HEK293 (cell line): ENCODE data around the gene VPS33A.

Source experiments
- CTCF ChIA-PET: fragments of 350-600 bp; formaldehyde crosslinking; extraction: SDS; loops from one replicate; lab custom pipeline; 2021; ENCODE audit warnings: antibody characterized with exemption; lab: Yijun Ruan, JAX
- POLR2A ChIA-PET: fragments of 300-600 bp; formaldehyde crosslinking; extraction: SDS; loops from one replicate; lab custom pipeline; 2020; ENCODE audit warnings: antibody characterized with exemption, inconsistent platforms; lab: Yijun Ruan, JAX
- H3K27ac ChIP-seq: fragments of 200-500 bp; sonication (Bioruptor generic); 2 replicates; pipeline ENCODE4 v1.5.1; 2014; ENCODE audit warnings: low read depth, low read length, control low read depth, inconsistent platforms; ENCODE audit errors: extremely low read depth
- H3K36me3 ChIP-seq, 2 experiments: fragments of 200-500 bp in 1 of 2; sonication (Bioruptor generic) in 1 of 2; 1 replicate in 1 of 2; 2 replicates in 1 of 2; pipeline ENCODE4 v1.5.1; 2014 to 2017; ENCODE audit warnings: inconsistent platforms in 2 of 2, low read length in 2 of 2; ENCODE audit not compliant: control insufficient read depth in 2 of 2, insufficient read depth in 1 of 2
- H3K4me1 ChIP-seq: fragments of 200-500 bp; sonication (Bioruptor generic); 2 replicates; pipeline ENCODE4 v1.5.1; 2014; ENCODE audit warnings: mild to moderate bottlenecking, low read length, inconsistent platforms; ENCODE audit not compliant: control insufficient read depth, insufficient read depth
- H3K4me3 ChIP-seq: 2 replicates; pipeline ENCODE4 v1.5.1; 2011; ENCODE audit warnings: low read depth, mild to moderate bottlenecking, control low read depth, low read length, moderate library complexity
- H3K9me3 ChIP-seq: fragments of 200-500 bp; sonication (Bioruptor generic); 2 replicates; pipeline ENCODE4 v1.5.1; 2014; ENCODE audit warnings: low read depth, low read length, inconsistent platforms; ENCODE audit not compliant: control insufficient read depth, insufficient read depth
- KLF1 ChIP-seq: fragments of 450-650 bp; formaldehyde crosslinking; IDR thresholded peaks from 2 replicates; pipeline ENCODE4 v1.5.1; 2016; ENCODE audit warnings: missing biosample characterization, missing genetic modification characterization
- SCRT2 ChIP-seq: fragments of 450-650 bp; formaldehyde crosslinking; IDR thresholded peaks from 2 replicates; pipeline ENCODE4 v1.5.1; 2016; ENCODE audit warnings: missing biosample characterization, missing genetic modification characterization
- SETDB1 ChIP-seq: IDR thresholded peaks from one replicate; pipeline ENCODE4 v1.6.1; 2017; ENCODE audit warnings: mild to moderate bottlenecking, low read length, moderate library complexity, mixed read lengths; ENCODE audit not compliant: insufficient read length
- SP3 ChIP-seq: fragments of 450-650 bp; formaldehyde crosslinking; IDR thresholded peaks from 2 replicates; pipeline ENCODE4 v1.5.1; 2016; ENCODE audit warnings: missing biosample characterization, missing genetic modification characterization
- ZNF112 ChIP-seq: fragments of 450-650 bp; formaldehyde crosslinking; IDR thresholded peaks from 2 replicates; pipeline ENCODE4 v1.5.0; 2017; ENCODE audit warnings: missing biosample characterization, missing genetic modification characterization
- ZNF121 ChIP-seq: fragments of 450-650 bp; formaldehyde crosslinking; IDR thresholded peaks from 2 replicates; pipeline ENCODE4 v1.5.1; 2016; ENCODE audit warnings: missing biosample characterization, missing genetic modification characterization
- ZNF19 ChIP-seq: fragments of 450-650 bp; formaldehyde crosslinking; IDR thresholded peaks from 2 replicates; pipeline ENCODE4; 2016; ENCODE audit warnings: missing biosample characterization, missing genetic modification characterization, low read depth
- ZNF239 ChIP-seq: fragments of 450-650 bp; formaldehyde crosslinking; IDR thresholded peaks from 2 replicates; pipeline ENCODE4 v1.5.1; 2016; ENCODE audit warnings: missing biosample characterization, missing genetic modification characterization
- ZNF302 ChIP-seq: fragments of 450-650 bp; formaldehyde crosslinking; IDR thresholded peaks from 2 replicates; pipeline ENCODE4 v1.5.1; 2016; ENCODE audit warnings: missing biosample characterization, missing genetic modification characterization, low read depth
- ZNF366 ChIP-seq: fragments of 450-650 bp; formaldehyde crosslinking; conservative IDR thresholded peaks from 2 replicates; pipeline ENCODE4 v1.5.1; 2016; ENCODE audit warnings: missing biosample characterization, missing genetic modification characterization
- ZNF426 ChIP-seq: fragments of 450-650 bp; formaldehyde crosslinking; IDR thresholded peaks from 2 replicates; pipeline ENCODE4 v1.5.1; 2017; ENCODE audit warnings: missing biosample characterization, missing genetic modification characterization, mild to moderate bottlenecking, inconsistent platforms, moderate library complexity
- ZNF501 ChIP-seq: fragments of 450-650 bp; formaldehyde crosslinking; IDR thresholded peaks from 2 replicates; pipeline ENCODE4 v1.5.1; 2016; ENCODE audit warnings: missing biosample characterization, missing genetic modification characterization
- ZNF521 ChIP-seq: fragments of 450-650 bp; formaldehyde crosslinking; IDR thresholded peaks from 2 replicates; pipeline ENCODE4 v1.5.1; 2017; ENCODE audit warnings: missing biosample characterization, mild to moderate bottlenecking, missing genetic modification characterization
- ZNF544 ChIP-seq: fragments of 450-650 bp; formaldehyde crosslinking; IDR thresholded peaks from 2 replicates; pipeline ENCODE4 v1.5.0; 2017; ENCODE audit warnings: missing biosample characterization, missing genetic modification characterization
- ZNF571 ChIP-seq: fragments of 450-650 bp; formaldehyde crosslinking; IDR thresholded peaks from 2 replicates; pipeline ENCODE4 v1.5.0; 2017; ENCODE audit warnings: missing biosample characterization, missing genetic modification characterization
- ZNF596 ChIP-seq: fragments of 450-650 bp; IDR thresholded peaks from 2 replicates; pipeline ENCODE4 v1.5.0; 2018; ENCODE audit warnings: missing biosample characterization, mild to moderate bottlenecking, missing genetic modification characterization, moderate library complexity
- ZNF600 ChIP-seq: fragments of 450-650 bp; formaldehyde crosslinking; IDR thresholded peaks from 2 replicates; pipeline ENCODE4 v1.5.1; 2016; ENCODE audit warnings: missing biosample characterization, missing genetic modification characterization
- ZNF664 ChIP-seq: fragments of 450-650 bp; formaldehyde crosslinking; IDR thresholded peaks from 2 replicates; pipeline ENCODE4 v1.5.1; 2016; ENCODE audit warnings: missing biosample characterization, missing genetic modification characterization
- ZNF677 ChIP-seq: fragments of 450-650 bp; IDR thresholded peaks from 2 replicates; pipeline ENCODE4 v1.5.0; 2018; ENCODE audit warnings: missing biosample characterization, mild to moderate bottlenecking, missing genetic modification characterization, moderate library complexity
- ZNF776 ChIP-seq: fragments of 450-650 bp; formaldehyde crosslinking; IDR thresholded peaks from 2 replicates; pipeline ENCODE4 v1.5.0; 2017; ENCODE audit warnings: missing biosample characterization, missing genetic modification characterization, borderline replicate concordance
- ZNF837 ChIP-seq: fragments of 450-650 bp; formaldehyde crosslinking; IDR thresholded peaks from 2 replicates; pipeline ENCODE4 v1.5.1; 2016; ENCODE audit warnings: missing biosample characterization, missing genetic modification characterization
- TF ChIP-seq, protein P1 (sequence below): fragments of 450-650 bp; formaldehyde crosslinking; conservative IDR thresholded peaks from 2 replicates; pipeline ENCODE4 v1.5.1; 2016; ENCODE audit warnings: low read depth, missing biosample characterization, missing genetic modification characterization
- TF ChIP-seq, protein P2 (sequence below): fragments of 450-650 bp; formaldehyde crosslinking; IDR thresholded peaks from 2 replicates; pipeline ENCODE4 v1.5.1; 2016; ENCODE audit warnings: missing biosample characterization, missing genetic modification characterization
- TF ChIP-seq, protein P3 (sequence below): fragments of 450-650 bp; formaldehyde crosslinking; IDR thresholded peaks from 2 replicates; pipeline ENCODE4 v1.5.1; 2016; ENCODE audit warnings: missing biosample characterization, missing genetic modification characterization
- TF ChIP-seq, protein P4 (sequence below): fragments of 450-650 bp; formaldehyde crosslinking; IDR thresholded peaks from 2 replicates; pipeline ENCODE4 v1.5.1; 2016; ENCODE audit warnings: missing biosample characterization, missing genetic modification characterization

VPS33A gene

DNA sequence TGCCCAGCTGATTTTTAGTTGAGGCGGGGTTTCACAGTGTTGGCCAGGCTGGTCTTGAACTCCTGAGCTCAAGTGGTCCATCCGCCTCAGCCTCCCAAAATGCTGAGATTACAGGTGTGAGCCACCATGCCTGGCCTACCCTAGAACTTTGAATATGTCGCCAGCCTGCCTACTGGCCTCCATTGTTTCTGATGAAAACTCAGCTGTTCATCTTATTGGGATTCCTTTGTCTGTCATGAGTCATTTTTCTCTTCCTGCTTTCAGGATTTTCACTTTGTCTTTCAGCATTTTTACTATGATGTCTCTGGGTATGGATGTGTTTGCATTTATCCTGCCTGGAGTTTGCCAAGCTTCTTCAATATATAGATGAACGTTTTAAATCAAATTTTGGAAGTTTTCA, 70.9 kb downstream of the VPS33A start:
- Histone ChIP-seq H3K4me1 (no peaks in the 10 kb centered on the region), H3K27ac (no peak overlapping the region), H3K4me3 (no peak overlapping the region), H3K36me3 (no peaks in the 10 kb centered on the region), H3K9me3 (no peaks in the 10 kb centered on the region)
- ChIA-PET POLR2A (no interaction called here), CTCF (interaction anchor here (0.6 to 1.0 kb wide), 3 partner anchors 72 to 160 kb away, joined by 3 to 4 read pairs (median 3); no protein-coding TSS in a partner anchor)
- TF ChIP-seq ZNF501 (tag by site-specific recombination): no peak
- 0 out of 2 replicates have a peak, but pooled peaks have one; percentile 23 for TF ChIP-seq ZNF677
- peak; percentile 22 for TF ChIP-seq SETDB1

DNA sequence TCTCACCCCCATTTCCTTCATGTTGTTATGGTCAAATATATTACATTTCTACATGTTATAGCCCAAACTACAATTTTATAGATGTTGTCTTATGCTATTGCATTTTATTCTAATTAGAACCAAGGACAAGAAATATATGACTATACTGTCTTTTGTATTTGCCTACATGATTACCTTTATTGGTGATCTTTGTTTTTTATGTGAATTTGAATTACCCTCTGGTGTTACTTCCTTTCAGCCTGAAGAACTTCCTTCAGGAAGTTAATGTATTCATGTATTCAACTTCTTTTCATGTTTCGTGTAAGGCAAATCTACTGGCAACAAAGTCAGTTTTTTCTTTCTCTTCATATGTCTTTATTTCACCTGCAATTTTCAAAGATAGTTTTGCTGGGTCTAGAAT, 71.5 kb downstream of the VPS33A start:
- Histone ChIP-seq H3K9me3 (no peaks in the 10 kb centered on the region), H3K27ac (no peak overlapping the region), H3K4me3 (no peak overlapping the region), H3K4me1 (no peaks in the 10 kb centered on the region), H3K36me3 (no peaks in the 10 kb centered on the region)
- TF ChIP-seq ZNF121 (no peak), ZNF837 (tag by site-specific recombination) (no peak), KLF1 (tag by site-specific recombination) (no peak), ZNF571 (no peak), ZNF366 (tag by site-specific recombination) (no peak), SCRT2 (tag by site-specific recombination) (no peak), ZNF239 (tag by site-specific recombination) (no peak), ZNF112 (tag by site-specific recombination) (no peak), ZNF521 (tag by site-specific recombination) (no peak), ZNF776 (tag by site-specific recombination) (no peak), ZNF302 (tag by site-specific recombination) (no peak)
- TF ChIP-seq, protein P1, sequence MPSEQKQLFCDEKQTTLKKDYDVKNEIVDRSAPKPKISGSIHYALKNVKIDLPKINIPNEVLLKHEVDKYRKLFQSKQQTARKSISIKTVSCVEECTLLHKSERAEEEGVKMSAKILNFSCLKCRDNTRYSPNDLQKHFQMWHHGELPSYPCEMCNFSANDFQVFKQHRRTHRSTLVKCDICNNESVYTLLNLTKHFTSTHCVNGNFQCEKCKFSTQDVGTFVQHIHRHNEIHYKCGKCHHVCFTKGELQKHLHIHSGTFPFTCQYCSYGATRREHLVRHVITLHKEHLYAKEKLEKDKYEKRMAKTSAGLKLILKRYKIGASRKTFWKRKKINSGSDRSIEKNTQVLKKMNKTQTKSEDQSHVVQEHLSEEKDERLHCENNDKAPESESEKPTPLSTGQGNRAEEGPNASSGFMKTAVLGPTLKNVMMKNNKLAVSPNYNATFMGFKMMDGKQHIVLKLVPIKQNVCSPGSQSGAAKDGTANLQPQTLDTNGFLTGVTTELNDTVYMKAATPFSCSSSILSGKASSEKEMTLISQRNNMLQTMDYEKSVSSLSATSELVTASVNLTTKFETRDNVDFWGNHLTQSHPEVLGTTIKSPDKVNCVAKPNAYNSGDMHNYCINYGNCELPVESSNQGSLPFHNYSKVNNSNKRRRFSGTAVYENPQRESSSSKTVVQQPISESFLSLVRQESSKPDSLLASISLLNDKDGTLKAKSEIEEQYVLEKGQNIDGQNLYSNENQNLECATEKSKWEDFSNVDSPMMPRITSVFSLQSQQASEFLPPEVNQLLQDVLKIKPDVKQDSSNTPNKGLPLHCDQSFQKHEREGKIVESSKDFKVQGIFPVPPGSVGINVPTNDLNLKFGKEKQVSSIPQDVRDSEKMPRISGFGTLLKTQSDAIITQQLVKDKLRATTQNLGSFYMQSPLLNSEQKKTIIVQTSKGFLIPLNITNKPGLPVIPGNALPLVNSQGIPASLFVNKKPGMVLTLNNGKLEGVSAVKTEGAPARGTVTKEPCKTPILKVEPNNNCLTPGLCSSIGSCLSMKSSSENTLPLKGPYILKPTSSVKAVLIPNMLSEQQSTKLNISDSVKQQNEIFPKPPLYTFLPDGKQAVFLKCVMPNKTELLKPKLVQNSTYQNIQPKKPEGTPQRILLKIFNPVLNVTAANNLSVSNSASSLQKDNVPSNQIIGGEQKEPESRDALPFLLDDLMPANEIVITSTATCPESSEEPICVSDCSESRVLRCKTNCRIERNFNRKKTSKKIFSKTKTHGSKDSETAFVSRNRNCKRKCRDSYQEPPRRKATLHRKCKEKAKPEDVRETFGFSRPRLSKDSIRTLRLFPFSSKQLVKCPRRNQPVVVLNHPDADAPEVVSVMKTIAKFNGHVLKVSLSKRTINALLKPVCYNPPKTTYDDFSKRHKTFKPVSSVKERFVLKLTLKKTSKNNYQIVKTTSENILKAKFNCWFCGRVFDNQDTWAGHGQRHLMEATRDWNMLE: no peak
- TF ChIP-seq, protein P2, sequence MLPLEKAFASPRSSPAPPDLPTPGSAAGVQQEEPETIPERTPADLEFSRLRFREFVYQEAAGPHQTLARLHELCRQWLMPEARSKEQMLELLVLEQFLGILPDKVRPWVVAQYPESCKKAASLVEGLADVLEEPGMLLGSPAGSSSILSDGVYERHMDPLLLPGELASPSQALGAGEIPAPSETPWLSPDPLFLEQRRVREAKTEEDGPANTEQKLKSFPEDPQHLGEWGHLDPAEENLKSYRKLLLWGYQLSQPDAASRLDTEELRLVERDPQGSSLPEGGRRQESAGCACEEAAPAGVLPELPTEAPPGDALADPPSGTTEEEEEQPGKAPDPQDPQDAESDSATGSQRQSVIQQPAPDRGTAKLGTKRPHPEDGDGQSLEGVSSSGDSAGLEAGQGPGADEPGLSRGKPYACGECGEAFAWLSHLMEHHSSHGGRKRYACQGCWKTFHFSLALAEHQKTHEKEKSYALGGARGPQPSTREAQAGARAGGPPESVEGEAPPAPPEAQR (tag by site-specific recombination): no peak
- ChIA-PET POLR2A (interaction anchor here (1.2 kb wide), 1 partner anchor 31 kb away, joined by 4 read pairs; the partner anchor contains the start of gene DIABLO), CTCF (interaction anchor here (0.6 kb wide), 1 partner anchor 84 kb away, joined by 4 read pairs; no protein-coding TSS in a partner anchor)

DNA sequence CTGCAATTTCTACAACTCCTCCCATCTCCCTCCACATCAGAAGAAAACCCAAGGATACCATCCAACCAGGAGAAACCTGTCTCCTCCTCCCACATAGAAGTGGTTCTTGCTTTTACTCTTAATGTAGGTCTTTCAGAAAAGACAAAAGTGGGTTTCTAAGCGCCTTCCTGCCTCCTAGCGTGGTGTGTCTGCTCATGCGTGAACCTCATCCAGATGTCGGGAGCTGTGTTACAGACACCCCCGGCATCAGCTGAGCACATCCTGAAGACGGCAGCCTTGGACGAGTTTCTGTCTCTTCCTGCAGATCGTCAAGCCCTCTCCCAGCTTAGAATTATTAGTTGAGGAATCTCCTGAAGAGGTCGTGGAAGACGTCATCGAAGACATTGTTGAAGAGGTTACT, 73.9 kb downstream of the VPS33A start:
- POLR2A ChIA-PET: interaction anchor here (0.7 kb wide), 1 partner anchor 308 kb away, joined by 11 read pairs; no protein-coding TSS in a partner anchor
- Histone ChIP-seq H3K27ac (no peak overlapping the region), H3K9me3 (no peaks in the 10 kb centered on the region), H3K4me3 (no peak overlapping the region), H3K36me3 (no peaks in the 10 kb centered on the region), H3K4me1 (no peaks in the 10 kb centered on the region)
- CTCF ChIA-PET: interaction anchor here (0.6 to 3.2 kb wide), 6 partner anchors 18 to 138 kb away, joined by 3 to 10 read pairs (median 4); no protein-coding TSS in a partner anchor
- TF ChIP-seq ZNF600 (tag by site-specific recombination): no peak
- no peak for TF ChIP-seq ZNF19 (tag by site-specific recombination)
- no peak for TF ChIP-seq ZNF664
- no peak for TF ChIP-seq ZNF544 (tag by site-specific recombination)
- TF ChIP-seq, protein P3, sequence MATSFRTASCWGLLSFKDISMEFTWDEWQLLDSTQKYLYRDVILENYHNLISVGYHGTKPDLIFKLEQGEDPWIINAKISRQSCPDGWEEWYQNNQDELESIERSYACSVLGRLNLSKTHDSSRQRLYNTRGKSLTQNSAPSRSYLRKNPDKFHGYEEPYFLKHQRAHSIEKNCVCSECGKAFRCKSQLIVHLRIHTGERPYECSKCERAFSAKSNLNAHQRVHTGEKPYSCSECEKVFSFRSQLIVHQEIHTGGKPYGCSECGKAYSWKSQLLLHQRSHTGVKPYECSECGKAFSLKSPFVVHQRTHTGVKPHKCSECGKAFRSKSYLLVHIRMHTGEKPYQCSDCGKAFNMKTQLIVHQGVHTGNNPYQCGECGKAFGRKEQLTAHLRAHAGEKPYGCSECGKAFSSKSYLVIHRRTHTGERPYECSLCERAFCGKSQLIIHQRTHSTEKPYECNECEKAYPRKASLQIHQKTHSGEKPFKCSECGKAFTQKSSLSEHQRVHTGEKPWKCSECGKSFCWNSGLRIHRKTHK (tag by site-specific recombination): no peak
- no peak for TF ChIP-seq SP3
- TF ChIP-seq ZNF426 (tag by site-specific recombination): no peak
- TF ChIP-seq ZNF596 (tag by site-specific recombination): no peak
- TF ChIP-seq, protein P4, sequence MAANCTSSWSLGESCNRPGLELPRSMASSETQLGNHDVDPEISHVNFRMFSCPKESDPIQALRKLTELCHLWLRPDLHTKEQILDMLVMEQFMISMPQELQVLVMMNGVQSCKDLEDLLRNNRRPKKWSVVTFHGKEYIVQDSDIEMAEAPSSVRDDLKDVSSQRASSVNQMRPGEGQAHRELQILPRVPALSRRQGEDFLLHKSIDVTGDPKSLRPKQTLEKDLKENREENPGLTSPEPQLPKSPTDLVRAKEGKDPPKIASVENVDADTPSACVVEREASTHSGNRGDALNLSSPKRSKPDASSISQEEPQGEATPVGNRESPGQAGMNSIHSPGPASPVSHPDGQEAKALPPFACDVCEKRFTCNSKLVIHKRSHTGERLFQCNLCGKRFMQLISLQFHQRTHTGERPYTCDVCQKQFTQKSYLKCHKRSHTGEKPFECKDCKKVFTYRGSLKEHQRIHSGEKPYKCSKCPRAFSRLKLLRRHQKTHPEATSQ: no peak
